ENCODE data around the gene MLANA.

DNA sequence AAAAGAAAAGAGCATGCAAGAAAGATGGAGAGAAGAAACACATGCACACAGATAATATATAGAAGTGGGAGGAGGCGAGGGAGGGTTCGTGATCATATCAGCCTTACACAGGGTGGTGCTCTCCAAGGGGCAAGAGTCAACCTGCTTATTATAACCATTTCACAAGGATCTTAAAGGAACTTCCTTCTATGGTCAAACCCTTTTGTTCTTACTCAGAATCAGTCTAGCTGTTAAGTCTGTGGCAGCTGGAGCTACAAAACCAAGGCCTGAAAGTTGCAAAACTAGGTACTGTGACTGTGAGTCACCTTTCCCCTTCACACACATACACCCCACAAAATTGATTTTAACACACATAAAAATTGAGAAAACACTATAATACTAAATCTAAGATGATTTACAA, 39.2 kb upstream of the MLANA start:
- TF ChIP-seq, protein P1, sequence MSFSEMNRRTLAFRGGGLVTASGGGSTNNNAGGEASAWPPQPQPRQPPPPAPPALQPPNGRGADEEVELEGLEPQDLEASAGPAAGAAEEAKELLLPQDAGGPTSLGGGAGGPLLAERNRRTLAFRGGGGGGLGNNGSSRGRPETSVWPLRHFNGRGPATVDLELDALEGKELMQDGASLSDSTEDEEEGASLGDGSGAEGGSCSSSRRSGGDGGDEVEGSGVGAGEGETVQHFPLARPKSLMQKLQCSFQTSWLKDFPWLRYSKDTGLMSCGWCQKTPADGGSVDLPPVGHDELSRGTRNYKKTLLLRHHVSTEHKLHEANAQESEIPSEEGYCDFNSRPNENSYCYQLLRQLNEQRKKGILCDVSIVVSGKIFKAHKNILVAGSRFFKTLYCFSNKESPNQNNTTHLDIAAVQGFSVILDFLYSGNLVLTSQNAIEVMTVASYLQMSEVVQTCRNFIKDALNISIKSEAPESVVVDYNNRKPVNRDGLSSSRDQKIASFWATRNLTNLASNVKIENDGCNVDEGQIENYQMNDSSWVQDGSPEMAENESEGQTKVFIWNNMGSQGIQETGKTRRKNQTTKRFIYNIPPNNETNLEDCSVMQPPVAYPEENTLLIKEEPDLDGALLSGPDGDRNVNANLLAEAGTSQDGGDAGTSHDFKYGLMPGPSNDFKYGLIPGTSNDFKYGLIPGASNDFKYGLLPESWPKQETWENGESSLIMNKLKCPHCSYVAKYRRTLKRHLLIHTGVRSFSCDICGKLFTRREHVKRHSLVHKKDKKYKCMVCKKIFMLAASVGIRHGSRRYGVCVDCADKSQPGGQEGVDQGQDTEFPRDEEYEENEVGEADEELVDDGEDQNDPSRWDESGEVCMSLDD (tag by site-specific recombination; IDR thresholded peaks at IDR 0.05): no peak
- no peak for TF ChIP-seq KLF10 (tag by site-specific recombination; IDR thresholded peaks at IDR 0.05)
- TF ChIP-seq, protein P2, sequence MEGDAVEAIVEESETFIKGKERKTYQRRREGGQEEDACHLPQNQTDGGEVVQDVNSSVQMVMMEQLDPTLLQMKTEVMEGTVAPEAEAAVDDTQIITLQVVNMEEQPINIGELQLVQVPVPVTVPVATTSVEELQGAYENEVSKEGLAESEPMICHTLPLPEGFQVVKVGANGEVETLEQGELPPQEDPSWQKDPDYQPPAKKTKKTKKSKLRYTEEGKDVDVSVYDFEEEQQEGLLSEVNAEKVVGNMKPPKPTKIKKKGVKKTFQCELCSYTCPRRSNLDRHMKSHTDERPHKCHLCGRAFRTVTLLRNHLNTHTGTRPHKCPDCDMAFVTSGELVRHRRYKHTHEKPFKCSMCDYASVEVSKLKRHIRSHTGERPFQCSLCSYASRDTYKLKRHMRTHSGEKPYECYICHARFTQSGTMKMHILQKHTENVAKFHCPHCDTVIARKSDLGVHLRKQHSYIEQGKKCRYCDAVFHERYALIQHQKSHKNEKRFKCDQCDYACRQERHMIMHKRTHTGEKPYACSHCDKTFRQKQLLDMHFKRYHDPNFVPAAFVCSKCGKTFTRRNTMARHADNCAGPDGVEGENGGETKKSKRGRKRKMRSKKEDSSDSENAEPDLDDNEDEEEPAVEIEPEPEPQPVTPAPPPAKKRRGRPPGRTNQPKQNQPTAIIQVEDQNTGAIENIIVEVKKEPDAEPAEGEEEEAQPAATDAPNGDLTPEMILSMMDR (tag by site-specific recombination; IDR thresholded peaks at IDR 0.05): no peak
- TF ChIP-seq, protein P3, sequence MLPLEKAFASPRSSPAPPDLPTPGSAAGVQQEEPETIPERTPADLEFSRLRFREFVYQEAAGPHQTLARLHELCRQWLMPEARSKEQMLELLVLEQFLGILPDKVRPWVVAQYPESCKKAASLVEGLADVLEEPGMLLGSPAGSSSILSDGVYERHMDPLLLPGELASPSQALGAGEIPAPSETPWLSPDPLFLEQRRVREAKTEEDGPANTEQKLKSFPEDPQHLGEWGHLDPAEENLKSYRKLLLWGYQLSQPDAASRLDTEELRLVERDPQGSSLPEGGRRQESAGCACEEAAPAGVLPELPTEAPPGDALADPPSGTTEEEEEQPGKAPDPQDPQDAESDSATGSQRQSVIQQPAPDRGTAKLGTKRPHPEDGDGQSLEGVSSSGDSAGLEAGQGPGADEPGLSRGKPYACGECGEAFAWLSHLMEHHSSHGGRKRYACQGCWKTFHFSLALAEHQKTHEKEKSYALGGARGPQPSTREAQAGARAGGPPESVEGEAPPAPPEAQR (tag by site-specific recombination; IDR thresholded peaks at IDR 0.05): no peak
- TF ChIP-seq ZBTB1 (tag by site-specific recombination; IDR thresholded peaks at IDR 0.05): no peak
- TF ChIP-seq ZNF274 (IDR thresholded peaks at IDR 0.05; ENCODE audit: low read length): no peak
- TF ChIP-seq ZNF274 (tag by site-specific recombination; IDR thresholded peaks at IDR 0.05; ENCODE audit: borderline replicate concordance): no peak
- TF ChIP-seq ZNF629 (tag by site-specific recombination; IDR thresholded peaks at IDR 0.05): no peak
- no peak for TF ChIP-seq ZBTB11 (tag by site-specific recombination; conservative IDR thresholded peaks at IDR 0.05; ENCODE audit: low read depth)
- no peak for TF ChIP-seq SP2 (tag by site-specific recombination; IDR thresholded peaks at IDR 0.05)
- no peak for TF ChIP-seq ZNF792 (tag by site-specific recombination; IDR thresholded peaks at IDR 0.05)
- no peak for TF ChIP-seq ZNF600 (tag by site-specific recombination; IDR thresholded peaks at IDR 0.05)
- TF ChIP-seq ZNF211 (tag by site-specific recombination; IDR thresholded peaks at IDR 0.05; ENCODE audit: low read depth): no peak
- no peak for TF ChIP-seq REST (tag by site-specific recombination; IDR thresholded peaks at IDR 0.05)
- no peak for TF ChIP-seq TCF7L2 (IDR thresholded peaks at IDR 0.05; ENCODE audit: borderline replicate concordance, low read depth, low read length)

Measured in HEK293 (cell line).